Stimulated activated naive CD4-positive, alpha-beta T cell (primary cell): Measurements from ENCODE around the gene KRT86.
"Not testable (repeated sequence)": the region's sequence is repeated elsewhere in the genome, so short reads cannot be mapped to it uniquely, and the experiment has no call there.

Experiments
- DNase-seq, 6 experiments: peaks; one replicate each; lab custom pipeline; 2025; lab: John Stamatoyannopoulos, UW

The KRT86 gene

DNA sequence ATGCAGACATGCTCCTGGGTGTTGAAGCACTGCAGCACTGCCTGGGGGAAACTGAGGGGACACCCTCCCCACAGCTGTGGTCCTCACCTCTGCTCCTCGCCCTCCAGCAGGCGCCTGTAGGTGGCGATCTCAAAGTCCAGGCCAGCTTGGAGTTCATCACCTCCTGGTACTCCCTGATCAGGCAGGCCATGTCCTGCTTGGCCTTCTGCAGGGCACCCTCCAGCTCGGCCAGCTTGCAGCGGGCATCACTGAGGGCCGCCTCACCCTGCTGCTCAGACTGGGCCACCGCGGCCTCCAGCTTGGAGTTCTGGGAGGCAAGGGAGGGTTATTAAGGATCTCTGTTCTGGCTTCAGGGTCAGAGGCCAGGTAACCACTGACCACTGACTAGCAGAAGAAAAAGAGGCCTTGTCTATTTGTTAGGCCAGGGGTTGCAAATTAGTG, 22.2 kb upstream of the KRT86 start:
- not testable (repeated sequence) for DNase-seq

DNA sequence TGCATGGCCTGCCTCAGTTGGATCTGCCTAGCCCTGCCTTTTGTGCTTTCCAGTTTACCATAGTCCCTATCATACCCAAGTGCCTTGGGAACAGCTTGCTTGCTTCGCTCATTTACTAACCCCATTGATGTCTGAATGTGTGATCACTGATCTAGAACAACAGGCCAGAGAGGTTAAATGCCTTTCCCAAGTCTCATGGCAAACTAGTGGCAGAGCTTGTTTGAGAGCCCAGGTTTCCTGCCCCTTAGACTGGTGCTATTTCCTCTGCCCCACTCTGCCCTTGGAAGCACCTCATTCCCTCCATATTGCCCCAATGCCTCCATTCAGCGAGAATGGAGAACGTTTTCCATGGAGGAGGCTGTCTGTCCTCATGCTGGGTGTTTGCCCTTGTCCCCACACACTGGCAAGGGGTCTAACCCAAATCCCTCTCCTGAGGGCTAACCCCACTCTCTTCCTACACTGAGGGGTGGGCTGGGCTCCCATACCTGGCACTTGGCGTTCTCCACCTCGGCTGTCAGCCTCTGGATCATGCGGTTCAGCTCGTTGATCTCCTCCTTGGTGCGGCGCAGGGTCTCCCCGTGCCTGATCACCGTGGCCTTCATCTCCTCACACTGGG, 21.6 kb upstream of the KRT86 start:
- no peak for DNase-seq

DNA sequence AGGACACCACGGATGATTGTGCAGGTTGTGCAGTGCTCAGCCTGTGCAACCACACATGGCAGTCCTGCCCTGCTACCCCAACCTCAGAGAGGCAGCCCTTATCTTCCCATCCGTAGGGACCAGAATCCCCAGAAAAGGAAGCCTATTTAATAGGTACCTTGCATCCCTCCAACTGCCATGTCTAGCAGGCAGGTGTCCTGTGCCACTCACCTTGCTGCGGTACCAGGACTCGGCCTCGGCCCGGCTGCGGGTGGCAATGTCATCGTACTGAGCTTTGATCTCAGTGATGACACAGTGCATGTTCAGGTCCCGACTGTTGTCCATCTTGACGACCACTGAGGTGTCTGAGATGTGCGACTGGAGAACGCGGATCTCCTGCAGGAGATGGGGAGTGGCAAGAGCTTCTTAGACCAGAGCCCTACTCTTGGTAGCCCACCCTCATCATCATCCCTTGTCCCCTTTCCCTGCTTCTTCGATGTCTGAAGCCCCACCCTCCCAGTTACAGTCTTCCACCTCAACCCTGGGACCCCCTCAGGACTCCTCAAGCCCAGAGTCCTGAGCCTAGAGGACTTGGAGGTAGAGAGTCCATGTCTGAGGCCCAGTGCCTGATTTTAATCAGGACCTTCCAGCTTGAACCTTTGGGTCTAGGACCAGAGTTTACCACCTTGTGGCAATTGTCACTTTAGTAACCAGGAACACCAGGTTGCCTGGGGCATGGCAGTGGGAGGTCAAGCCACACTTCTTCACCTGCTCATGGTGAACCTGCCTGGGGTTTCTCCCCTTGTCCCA, 20.9 kb upstream of the KRT86 start:
- DNase-seq, result no peak

DNA sequence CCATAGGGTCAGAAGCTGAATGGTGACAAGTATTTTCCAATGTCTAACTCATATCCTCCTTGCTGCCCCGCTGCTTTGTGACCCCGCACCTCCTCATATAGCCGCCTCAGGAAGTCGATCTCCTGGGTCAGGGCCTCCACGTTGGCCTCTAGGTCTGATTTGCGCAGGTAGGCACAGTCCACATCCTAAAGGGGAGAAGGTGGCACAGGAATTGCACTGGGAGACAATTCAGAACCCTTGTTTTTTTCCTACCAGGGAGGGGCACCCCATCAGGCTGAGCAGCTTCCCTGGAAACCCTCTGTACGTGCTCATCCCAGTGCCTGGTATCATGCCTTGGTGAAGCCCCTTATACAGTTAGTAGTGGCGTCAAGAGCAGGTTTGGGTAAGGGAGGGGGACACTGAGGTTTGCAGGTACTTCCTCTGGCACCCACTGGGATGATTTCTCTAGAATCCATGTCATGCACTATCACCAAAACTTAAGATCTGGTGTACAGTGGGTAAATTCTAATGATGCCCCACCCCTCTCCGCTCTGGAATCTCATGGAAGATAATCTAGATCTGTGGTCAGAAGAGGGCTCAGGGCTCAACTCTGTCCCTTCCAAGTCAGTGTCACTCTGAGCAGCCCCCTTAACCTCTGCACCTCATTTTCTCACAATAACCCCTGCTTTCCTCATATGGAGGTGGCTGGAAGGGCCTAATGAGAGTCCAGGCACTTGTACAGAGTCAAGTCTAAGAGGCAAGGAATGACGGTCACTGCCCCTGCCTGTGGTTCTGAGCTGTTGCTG, 20.1 kb upstream of the KRT86 start:
- no peak for DNase-seq

DNA sequence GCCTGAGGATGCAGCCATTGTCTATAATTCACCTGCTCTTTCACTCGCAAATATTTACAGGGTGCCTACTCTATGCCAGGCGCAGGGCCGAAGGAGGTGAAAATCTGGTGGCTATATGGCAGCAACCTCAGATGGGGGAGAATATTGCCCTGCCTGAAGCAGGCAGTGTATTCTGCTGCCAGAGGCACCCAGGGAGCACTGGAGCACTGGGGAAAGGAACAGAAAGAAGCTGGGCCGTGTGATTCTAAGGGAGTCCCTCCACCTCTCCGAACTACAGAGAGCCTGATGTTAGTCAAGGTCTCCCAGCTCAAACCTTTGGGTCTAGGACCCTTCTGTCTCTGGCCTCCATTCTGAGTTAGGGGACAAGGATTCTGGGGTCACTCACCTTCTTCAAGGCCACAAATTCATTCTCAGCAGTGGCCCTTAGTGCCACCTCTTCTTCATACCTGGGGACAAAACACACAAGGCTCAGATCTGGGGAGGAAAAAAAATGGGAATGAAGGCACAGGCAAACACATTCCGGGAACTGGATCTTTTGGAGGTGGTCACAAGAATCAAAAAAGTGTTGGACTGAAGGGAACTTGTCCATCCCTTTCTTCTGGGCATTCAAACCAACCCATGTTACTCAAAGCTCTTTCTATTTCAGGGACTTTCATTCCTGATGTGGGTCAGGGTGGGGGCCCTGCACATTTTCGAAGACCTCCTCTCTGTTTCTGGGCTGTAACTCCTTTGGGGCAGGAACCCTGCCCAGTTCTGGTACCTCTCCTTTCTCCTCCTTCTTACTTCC, 19.3 kb upstream of the KRT86 start:
- no peak for DNase-seq

DNA sequence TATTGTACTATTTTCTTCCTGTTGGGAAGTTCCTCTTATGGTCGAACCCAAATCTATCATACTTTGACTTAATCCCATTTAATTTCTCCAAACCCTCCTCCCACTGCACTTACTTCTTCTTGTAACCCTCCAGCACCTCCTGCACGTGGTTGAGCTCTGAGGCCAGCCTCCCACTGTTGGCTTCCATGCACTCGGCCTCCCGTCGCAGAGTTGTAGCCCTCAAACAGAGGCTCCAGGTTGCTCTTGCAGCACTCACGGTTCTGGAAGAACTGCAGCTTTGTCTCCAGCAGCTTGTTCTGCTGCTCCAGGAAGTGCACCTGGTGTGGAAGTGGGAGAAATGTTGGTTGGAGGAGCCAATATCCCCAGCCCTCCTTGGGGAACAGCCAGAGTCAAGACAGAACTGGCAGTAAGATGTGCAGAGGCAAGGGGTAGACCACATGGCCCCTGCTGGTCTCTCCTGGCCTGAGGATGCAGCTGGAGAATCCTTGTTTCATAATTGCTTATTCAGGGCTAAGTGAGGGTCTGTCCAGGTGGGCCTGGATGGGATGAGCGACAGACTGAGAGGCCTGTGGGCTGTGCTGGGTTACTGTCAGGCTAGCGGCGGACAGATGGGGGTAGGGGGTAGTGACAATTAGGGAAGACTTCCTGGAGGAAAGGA, 18.4 kb upstream of the KRT86 start:
- DNase-seq, result no peak

DNA sequence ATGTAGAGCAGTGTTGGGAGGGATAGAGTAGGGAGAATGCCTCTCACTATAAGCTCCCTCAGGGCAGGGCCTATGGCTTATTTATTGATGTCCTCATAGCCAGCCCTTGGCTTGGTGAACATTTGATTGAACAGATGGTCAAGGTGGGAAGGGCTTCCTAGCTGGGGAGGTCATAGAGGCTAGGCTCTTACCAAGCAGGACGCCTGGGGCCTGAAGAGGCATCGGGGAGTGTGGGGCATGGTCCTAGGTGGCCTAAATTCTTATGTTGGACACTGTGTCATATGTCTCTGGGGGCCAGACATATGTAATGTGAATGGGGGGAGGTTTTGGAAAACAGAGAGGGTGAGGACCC, 17.9 kb upstream of the KRT86 start:
- DNase-seq, result no peak

DNA sequence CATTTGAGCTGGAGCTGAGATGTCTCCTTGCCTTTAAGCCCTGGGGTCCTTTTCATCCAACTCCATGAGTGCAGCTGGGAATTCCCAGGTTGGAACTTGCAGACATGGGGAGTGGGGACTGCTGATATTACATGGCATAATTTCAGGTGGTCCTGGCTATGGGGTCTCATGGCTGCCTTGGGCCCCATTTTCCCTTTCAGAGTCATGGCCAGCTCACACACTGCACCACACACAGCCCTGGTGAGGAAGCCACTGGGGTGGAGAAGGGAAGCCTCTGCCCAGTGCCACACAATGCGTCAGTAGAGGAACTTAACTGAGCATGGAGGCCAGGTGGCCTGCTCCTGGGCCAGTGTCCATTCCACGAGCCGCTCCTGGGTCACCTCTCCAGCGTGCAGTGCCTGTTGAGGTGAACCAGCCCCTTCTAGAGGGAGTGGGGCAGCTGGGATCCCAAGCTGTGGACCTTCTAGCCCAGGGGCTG, 17.3 kb upstream of the KRT86 start:
- DNase-seq, result no peak

DNA sequence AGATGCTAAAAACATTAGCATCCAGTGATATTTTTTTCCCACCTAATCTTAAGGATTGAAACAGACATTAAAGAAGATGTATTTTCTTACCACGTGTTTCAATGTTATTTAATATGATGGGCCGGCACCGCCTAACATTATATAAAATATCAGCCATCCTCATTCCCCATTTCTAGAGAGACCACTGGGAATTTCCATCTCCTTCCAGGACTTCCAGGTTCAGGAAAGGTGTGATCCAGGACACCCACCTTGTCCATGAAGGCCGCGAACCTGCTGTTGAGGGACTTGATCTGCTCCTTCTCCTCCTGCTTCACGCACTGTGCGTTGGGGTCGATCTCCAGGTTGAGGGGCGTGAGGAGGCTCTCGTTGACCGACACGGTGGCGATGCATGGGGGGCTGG, 16.5 kb upstream of the KRT86 start:
- not testable (repeated sequence) for DNase-seq

DNA sequence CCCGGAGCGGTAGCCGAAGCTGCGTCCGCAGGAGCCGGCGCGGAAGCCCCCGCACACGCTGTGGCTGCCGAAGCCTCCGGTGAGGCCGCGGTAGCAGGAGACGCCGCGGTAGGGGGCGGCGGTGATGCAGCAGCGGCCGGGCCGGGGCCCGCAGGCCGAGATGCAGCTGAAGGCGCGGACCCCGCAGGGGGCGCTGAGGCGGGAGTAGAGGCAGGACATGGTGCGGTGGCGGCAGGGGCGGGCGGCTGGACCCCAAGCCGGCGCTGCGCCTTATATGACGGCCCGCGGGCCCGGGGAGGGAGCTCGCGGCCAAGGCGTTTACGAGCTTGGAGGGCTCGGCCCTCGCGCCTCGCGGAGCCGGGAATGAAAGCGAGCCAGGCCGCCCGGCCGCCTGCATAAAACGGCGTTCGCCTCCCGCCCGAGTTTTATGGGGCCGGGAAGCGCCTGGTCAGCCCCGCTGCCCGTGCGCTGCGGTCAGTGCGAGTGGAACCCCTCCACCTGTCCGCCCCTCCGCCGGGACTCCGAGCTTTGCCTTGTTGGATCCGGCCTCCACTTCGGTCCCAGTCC, 16.0 kb upstream of the KRT86 start:
- no peak for DNase-seq

DNA sequence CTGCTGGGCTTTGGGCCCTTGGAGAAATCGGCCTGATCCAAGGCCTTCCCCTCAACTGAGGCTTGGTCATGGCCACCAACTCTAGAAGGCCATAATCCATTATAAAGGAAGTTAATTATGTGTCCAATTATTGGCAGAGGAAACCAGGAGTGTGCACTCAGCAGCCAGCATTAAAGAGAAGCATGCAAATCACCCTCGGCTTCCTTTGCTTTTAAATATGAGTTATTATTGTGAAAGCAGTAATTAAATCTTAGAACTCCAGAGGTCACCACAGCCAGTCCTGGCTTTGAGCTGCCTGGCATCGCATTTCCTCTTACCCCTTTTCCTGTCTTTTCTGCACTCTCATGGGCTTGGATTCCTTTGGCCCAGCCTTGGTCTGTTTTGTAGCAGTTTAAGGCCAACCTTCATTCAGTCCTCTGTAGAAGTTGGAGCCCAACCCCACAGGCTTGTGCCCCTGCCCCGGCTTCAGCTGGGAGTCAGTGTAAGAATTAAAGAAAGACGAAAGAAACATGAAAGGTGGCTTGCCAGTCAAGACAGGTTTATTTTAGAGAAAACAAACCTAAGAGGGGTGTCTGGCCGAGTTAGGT, 14.7 kb upstream of the KRT86 start:
- peak in 1 of 6 experiments; percentile 4 for DNase-seq

DNA sequence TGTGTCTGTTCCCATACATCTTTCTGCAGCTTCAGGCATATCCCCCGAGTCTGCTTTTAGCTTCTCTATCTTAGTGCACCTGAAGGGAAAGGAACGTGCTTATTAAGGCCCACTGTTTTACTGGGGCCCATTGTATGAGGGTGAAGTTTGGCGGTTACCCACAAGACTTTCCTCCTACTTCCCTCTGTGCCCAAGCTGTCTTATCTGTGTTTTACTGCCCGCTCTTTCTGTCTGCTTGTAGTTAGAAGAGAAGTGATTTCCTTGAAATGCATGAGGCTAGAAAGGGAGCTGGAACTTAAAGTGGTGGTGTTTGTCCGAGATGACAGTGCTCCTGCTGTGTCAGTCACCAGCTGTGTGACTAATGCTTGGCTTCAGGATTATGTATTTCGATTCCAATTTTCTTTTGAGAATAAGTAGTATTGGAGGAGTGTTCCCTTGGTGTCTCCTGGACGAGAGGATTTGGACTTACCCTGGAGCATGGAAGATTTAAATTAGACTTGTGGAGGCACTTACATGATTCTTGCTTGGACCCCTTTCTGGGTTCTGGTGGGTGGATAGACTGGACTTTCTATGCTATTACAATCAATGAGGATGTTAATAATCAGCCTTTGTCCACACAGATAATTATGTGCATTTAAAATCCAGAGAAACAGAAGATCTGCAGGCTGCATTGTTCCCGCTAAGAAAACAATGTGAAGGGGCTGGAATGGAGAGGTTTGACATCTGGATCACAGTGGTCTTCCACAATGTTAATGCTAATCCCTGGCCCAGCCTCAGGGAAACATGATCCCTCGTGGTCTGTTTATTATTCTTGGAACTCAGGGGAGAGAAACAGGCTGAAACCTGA, 13.9 kb upstream of the KRT86 start:
- no peak for DNase-seq

DNA sequence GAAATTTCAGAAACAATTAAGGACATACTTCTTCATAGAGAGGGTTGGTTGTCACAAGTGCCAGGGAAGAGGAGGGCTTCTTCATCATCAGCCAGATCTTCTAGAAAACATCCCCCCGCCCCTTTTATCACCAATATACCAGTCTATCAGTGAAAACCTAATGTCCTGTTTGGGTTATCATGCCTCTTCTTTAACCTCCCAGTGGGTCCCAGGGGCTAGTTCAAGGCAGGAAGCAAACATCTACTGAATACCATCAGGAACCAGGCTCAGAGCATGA, 13.3 kb upstream of the KRT86 start:
- DNase-seq, result no peak

DNA sequence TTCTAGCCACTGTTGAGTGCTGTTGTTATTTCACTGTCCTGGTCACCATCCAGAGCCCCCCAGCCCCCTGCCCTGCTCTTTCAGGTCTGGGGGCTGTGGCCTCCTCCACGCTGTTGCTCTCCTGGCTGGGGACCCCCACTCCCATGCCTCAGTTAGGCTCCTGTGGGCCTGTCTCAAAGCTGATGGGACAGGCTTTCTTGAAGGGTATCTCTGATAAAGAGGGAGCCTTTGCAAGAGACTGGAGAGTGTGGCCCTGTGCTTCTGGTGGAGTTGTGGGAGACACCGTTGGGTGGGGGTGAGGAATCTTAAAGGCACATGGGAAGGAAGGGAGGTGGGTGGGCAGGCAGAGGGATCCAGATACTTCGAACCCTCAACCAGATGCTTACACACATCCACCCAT, 12.2 kb upstream of the KRT86 start:
- no peak for DNase-seq

DNA sequence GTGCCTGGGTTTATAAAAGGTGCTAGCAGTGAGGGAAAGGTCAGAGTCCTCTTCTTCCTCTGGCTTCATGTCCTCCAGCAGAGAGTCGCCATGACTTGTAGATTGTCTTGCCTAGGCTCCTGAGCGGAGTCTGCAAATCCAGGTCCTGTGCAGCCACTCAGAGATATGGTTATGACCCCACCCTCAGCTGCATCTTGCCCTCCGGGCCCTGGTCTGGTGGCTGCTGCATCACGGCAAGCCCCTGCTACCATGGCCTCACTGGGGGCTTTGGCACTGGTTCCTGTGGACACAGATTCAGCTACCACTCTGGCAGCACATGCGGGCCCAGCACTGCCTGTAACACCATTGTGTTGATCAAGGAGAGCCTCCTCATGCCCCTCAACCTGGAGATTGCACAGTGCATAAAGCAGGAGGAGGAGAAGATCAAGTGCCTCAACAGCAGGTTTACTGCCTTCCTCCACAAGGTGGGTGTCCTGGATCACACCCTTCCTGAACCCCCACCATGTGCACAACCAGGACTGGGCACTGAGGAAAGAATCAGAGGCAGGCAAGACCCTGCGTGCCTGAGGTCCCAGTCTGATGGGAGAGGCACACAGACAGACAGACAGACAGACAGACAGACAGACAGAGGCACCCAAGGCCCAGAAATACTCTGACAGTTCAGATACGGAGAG, 10.5 kb upstream of the KRT86 start:
- no peak for DNase-seq

DNA sequence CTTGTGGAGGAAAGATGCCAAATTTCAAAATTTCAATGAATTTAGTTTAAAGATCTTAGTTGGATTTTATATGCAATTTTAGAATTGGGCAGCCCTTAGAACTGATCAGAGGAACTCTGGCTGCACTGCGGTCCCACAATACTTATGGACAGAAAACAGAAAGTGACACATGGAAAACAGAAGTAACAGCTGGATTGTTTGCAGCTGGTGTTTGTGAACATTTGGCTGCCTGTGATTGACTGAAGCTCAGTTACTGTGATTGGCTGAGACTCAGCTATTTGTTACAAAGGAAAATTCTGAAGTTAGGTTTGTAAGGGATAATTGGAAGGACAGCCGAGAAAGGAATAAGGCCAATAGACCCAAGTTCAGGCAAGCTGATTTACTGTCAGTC, 10.0 kb upstream of the KRT86 start:
- DNase-seq, result no peak

DNA sequence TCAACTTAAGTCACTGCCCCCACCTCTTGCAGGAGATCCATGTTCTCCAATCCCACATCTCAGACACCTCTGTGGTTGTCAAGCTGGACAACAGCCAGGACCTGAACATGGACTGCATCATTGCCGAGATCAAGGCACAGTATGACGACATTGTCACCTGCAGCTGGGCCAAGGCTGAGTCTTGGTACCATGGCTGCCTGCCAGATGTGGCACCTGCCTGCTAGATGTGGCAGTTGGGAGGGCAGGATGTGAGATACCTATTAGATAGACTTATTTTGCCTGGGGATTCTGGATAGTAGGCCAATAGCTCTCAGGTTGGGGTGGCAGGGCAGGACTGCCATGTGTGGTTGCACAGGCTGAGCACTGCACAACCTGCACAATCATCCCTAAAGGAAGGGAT, 7.9 kb upstream of the KRT86 start:
- DNase-seq, result no peak

DNA sequence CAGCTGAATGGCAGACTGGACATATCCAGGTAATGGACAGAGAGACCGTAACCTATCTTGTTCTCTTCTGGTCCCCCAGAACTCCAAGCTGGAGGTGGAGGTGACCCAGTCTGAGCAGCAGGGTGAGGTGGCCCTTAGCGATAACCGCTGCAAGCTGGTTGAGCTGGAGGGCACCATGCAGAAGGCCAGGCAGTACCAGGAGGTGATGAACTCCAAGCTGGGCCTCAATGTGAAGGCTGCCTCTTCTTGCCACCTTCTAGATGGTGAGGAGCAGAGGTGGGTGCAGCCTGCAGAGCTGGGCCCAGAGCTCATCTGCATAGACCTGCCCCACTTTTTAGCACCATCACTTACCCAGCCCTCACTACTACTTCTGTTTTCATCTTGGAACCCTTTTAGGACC, 7.2 kb upstream of the KRT86 start:
- no peak for DNase-seq

DNA sequence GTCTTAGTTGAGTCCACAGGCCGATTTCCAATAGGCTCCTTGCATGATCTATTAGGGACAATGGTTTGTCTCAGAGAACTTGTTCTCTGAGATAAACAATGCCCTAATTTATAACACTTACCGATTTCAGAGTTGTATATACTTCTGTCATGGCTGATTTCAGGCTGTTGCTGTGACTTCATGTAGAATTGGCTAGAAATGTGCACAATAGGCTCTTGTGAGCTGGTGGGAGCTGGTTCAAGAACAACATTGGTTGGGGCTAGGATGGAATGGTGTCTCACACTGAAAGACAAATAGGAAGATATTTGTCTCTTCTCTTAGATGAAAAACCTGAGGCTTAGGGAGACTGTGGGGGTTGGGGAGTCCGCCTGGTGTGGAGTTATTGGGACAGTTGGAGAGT, 6.7 kb upstream of the KRT86 start:
- no peak for DNase-seq

DNA sequence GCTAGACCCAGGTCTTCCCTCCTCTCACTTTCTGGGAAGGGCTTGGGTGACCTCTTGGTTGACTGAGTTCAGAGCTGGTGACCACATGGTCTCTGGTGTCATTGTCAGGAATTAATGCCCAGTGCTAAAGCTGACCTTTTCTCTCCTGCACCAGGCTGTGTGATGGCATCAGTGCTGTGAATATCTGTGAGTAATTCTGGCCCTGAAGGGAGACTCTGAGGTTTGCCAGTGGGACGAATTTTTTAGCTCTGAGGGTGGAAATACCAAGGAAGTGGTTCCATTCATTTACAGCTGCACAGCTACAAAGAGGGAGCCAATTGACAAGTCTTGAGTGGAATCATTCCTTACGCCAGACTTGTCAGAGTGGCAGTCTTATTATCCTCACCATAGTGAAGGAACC, 6.2 kb upstream of the KRT86 start:
- DNase-seq, result no peak
